MV-4-11 (cell line): ENCODE measurements around the gene KCNQ5.

Experiments used
- DNase-seq: peaks from one replicate; lab custom pipeline; 2025; lab: John Stamatoyannopoulos, UW

Gene KCNQ5

GRCh38 chr6:72676995-72677394 lies 55.1 kb downstream of the KCNQ5 start:
- DNase-seq = no peak

DNA sequence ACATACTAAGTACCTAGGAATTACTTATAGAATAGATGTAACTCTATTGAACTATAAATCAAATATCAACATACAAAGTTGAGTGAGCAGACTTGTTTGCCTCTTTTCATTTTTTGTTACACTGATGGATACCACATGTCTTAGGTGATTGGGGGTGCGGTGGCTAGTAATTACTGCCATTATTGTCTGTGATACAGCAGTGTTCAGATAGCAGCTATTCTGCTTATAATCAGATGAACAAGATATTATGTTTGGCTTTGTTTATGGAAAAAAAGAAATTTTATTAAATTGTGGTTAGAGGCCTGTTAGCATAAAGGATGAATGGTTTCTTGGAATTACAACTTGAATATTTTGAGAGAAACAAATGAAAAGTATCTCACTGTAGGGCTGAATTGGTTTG lies 55.9 kb downstream of the KCNQ5 start:
- no peak for DNase-seq

- DNase-seq = no peak
Measured at GRCh38 chr6:72683797-72684196, 61.9 kb downstream of the KCNQ5 start.

DNA sequence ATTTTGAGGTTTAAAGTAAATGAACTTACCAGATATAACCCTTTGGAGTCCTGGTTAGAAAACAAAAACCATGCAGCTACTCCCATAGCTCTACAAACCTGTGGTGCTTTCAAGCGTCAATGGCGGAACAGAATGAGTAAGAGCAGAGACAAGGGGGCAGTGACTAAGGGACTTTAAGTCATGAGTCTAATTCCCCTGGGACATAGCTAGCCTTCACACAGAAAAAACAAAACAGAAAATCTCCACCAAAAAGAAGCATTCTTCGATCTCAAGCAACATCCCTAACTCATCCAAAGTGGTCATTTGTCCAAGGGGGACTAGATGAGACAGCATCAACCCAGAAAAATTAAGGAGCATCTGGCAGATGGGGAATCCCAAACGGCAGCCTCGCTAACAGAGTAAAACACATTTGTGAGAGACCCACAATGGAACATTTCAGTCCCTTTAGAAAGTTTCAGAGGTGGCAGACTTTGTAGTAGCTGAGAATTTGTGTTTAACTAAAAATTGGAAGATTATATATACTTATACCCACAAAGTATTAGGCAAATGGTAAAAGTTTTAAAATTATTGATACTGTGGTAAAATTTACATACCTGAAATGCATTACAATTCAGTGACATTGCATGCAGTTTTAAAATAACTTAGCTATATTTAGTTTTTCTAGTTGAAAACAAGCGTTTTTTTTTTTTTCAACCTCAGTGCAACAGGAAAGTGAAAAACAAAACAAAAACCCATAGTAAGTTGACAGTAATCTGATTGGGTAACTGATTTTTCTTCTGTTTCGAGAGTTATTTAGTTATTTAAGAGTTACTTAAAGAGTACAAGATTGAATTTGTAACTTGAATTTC lies 67.5 kb downstream of the KCNQ5 start:
- DNase-seq = no peak

DNA sequence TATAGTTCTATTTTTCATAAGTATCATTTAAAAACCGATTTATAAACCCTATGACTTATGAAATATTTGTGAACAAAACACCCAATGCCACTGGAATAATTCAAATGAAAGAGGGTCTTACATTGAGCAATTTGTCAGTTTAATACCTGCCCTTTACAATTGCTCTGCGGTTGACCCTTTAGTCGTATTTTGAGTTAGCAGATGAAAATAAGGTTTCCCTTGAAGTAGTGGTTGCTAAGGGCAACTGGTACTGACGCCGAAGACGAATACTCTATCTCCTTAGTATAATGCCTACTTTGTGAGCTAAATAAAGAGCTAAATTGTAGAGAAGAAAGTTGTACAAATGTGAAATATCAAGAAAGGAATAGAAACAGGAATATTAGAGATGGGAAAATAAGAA lies 69.4 kb downstream of the KCNQ5 start:
- DNase-seq = no peak

GRCh38 chr6:72696055-72696454 lies 74.2 kb downstream of the KCNQ5 start:
- DNase-seq = no peak

DNA sequence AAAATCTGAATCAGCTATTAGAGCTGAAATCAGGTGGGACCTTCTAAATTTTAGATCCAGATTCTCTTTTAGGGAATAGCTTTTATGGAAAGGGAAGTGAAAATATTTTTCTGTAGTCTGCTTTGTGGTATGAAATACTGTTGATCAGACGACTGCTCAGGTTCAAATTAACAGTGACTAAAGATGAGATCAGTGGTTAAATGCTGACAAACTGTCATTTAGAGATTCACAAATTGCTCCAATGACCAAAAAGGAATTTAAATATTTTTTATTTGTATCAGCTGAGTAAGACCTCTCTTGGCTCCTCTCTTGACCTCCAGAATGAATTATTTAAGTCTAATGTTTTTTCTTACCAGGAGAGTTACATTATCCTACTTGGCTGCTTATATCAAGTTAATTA lies 77.3 kb downstream of the KCNQ5 start:
- DNase-seq = no peak

DNA sequence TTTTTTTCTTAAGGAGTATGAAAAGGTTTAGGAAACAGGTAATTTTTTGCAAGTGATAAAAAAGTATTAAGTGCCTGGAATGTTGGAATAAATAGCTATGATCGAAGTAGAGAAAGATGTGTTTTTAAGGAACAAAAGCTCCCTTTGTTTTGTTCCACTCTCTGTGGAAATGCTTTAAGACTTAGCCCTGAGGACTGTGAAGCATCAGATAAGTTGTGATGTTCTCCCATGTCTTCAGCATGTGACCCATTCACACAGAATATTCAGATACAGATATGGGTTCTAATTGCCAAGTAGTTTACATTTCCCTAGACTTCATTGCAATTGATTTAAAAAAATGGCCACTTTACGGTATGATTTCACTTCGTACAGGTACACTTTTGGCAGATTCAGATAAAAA lies 80.6 kb downstream of the KCNQ5 start:
- no peak for DNase-seq

- DNase-seq = no peak
Measured at GRCh38 chr6:72703093-72703492, 81.2 kb downstream of the KCNQ5 start.

DNA sequence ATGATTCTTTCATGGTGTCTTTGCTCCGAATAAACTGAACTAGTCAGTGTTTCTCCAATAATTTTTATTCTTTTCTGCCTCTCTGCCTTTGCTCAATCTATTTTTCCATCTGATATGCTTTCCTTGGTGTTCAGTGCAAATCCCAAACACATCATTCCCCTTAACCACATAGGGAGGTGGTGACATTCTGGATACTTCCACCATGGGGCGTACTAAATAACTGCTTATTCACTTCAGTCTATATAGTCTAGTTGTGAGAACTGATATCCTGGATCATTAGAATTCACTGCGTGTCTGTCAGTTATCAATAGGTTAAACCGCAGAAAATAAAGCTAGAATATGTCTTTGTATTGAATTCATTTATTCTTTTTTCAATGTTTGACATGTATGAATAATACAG lies 83.1 kb downstream of the KCNQ5 start:
- DNase-seq = no peak

DNA sequence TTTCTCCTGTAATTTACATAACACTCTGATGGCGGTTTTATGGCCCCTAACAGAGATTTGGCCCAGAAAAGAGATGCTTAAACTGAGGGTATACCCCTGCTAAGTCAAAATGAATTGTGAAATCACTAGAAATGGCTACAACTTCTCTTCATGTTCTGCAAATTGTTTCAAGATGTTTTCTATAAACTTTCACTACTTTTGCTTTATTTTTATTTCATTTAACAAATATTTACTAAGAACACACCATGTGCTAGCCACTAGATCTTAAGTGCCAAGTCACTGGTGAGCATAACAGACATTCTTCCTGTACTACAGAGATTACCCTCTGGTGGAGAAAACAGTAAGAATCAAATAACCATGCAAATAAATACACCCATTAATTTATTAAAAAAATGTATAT lies 87.6 kb downstream of the KCNQ5 start:
- no peak for DNase-seq

DNA sequence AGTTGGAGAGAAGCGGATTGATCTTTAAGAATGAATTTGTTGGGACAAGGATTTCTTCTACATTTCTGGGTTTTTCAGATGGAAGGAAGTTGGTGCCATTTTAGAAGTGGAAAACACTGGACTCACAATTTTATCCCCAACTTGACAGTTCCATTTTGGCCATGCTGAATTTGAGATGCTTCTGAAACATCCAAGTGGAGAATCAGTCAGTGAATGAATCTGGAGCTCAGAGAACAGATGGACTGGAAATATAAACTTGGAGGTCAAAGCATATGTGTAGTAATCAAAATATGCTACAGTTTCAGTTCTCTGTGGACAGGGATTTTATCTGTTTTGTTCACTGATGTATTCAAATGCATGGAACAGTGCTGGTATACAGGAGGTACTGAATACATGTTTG lies 89.9 kb downstream of the KCNQ5 start:
- no peak for DNase-seq

GRCh38 chr6:72712910-72713309 lies 91.0 kb downstream of the KCNQ5 start:
- DNase-seq = no peak

- no peak for DNase-seq
Measured at GRCh38 chr6:72715119-72715518, 93.3 kb downstream of the KCNQ5 start.

DNA sequence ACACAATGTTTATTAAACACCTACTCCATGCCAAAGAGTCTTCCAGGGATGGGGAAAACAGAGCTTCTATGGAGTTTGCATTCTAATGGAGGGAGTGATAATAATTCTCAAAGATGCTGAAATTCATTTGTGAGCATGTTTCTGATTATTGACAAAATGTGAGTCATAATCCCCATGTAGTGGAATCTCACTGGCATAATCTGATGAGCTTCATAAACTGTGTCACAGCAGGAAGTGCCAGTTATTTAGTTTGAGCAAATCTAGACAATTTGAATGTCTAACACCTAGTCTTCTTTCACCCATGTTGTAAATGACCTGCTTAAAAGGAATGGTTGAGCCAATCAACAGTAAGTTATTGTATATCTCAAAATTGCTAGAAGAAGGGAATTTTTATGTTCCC lies 95.1 kb downstream of the KCNQ5 start:
- no peak for DNase-seq

- no peak for DNase-seq
Measured at GRCh38 chr6:72720464-72720863, 98.6 kb downstream of the KCNQ5 start.

- DNase-seq = no peak
Measured at GRCh38 chr6:72721346-72721745, 99.5 kb downstream of the KCNQ5 start.

DNA sequence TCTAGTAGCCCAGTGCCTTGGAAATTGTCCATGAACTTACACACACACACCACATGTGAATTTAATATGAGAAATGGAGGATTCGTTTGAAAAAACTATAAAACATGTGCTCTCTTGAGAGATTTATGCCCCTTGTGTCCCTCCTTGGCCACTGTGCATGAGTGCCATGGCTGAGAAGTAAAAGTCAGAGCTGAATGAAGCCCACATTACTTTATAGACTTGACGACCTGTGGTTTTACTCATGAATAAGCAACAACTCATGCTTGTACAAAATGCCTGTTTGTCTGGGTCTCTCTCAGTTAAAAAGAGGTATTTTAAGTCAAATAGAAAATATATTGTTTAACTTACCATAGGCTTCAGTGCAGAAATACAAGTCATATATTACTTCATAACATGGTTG lies 102.7 kb downstream of the KCNQ5 start:
- no peak for DNase-seq

DNA sequence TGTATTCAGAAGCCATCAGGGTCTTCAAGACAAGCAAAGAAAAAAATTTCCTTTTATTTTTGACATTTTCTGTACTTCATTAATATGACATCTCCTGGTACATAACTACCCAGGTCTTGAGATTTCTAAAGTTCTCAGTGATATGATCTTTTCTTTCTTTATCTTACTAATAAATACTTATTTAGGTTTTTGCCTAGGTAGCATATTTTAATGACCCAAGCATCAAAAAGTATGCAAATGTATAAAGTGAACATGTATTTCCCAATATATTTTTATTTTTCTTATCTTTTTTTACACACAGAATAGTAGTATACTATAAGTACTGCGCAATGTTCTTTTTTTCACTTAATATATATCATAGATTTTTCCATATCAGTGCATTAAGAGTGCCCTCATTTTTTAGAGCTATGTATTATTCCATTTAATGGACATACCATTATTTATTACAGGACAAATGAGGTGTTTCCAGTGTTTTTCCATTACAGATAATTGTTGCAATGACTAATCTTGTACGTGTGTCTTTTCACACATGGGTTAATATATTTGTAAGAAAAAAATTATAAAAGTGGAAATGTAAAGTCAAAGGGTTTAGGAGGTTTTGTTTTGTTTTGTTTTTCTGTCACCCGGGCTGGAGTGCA lies 107.0 kb downstream of the KCNQ5 start:
- no peak for DNase-seq

GRCh38 chr6:72733045-72733444 lies 111.2 kb downstream of the KCNQ5 start:
- peak; percentile 61 for DNase-seq

- DNase-seq = no peak
Measured at GRCh38 chr6:72738091-72738490, 116.2 kb downstream of the KCNQ5 start.

GRCh38 chr6:72739368-72739779 lies 117.5 kb downstream of the KCNQ5 start:
- peak; percentile 36 for DNase-seq

DNA sequence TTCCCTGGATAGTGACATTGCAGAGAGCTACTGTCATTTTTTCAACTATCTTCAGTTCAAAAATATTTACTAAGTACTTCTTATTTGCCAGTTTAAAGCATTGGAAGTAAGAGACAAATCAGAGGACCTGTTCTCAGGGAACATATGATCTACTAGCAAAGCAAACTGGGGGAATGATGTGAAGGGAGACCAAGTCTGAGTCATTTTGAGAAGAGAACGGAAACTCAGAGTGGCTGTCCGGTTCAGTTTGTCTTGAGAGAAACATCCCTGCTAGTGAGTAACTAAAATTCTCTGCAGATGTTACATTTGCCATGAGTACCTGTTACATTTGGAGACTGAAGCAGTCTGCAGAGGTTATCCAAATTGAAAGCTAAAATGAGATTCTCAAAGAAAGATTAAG lies 118.3 kb downstream of the KCNQ5 start:
- DNase-seq = peak; percentile 35

GRCh38 chr6:72741083-72741482 lies 119.2 kb downstream of the KCNQ5 start:
- no peak for DNase-seq
